NCI-H2196 treated with DMSO at 0.1 percent for 48 hours (cell line): ENCODE results near the gene ALOX5AP.
A peak's percentile ranks its signal among the peaks of the same experiment; 100 is the strongest.

Experiments
- DNase-seq: peaks from one replicate; lab custom pipeline; 2025; ENCODE audit not compliant: unreplicated experiment; lab: John Stamatoyannopoulos, UW

ALOX5AP gene

DNA sequence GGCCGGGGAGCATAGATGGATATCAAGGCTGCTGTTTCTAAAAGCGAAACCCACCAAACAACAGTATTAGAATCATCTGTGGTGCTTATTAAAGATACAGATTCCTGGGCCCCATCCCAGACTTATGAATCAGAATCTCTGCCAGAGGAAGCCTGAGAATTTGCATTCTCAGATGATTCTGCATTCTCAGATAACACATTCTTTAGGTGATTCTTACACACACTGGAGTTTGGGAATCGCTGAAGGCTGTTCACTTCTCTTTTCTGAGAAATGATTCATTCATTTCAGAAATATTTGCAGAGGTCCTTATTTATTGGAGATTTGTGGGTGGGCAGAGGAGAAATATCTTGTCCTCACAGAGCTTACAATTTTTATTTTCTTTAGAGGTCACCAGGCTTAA lies 24.4 kb downstream of the ALOX5AP start:
- DNase-seq, result no peak

DNA sequence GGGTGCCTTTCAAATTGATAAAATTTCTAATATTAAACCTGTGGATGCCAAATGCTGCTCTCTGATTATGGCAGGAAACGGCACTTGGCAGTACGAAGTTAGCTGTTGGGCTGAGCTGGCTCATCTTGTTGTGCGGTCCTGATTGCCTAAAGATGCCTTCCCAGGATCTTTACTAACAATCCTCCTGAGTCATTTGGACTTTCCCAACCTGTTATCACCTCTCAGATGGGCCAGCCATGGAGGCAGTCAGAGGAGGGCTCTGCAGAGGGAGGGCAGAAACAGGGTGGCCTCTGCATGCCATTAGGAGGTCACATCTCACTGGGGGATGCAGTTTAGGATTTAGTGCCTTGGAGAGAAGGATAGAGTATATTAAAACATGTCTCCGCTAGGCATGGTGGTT lies 27.3 kb downstream of the ALOX5AP start:
- DNase-seq, result no peak

DNA sequence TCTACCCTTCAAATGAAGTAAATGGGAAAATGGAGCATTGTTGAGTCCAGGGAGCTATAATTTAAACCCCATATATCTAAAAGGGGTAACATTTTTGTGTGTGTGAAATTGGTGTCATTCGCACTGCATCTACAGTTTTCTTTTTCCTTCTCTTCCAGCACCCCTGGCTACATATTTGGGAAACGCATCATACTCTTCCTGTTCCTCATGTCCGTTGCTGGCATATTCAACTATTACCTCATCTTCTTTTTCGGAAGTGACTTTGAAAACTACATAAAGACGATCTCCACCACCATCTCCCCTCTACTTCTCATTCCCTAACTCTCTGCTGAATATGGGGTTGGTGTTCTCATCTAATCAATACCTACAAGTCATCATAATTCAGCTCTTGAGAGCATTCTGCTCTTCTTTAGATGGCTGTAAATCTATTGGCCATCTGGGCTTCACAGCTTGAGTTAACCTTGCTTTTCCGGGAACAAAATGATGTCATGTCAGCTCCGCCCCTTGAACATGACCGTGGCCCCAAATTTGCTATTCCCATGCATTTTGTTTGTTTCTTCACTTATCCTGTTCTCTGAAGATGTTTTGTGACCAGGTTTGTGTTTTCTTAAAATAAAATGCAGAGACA lies 28.6 kb downstream of the ALOX5AP start:
- no peak for DNase-seq

DNA sequence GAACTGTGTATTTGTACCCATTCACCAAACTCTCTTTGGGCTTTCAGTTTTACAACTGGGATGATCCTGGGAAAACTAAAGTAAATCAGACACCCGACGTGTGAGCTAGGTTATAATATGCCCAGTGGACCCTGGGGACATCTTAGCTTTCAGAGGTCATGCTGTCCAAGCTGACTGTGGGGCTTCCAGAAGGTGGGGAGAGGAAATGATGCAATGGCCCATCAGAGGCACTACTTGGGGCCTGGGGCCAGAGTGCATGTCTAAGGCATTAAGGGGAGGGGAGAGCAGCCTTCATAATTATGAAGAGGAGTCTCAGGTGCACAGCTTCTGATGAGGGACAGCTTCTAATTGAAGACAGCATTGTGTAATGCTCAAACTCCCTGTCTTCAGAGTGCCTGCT lies 30.9 kb downstream of the ALOX5AP start:
- DNase-seq, result no peak

DNA sequence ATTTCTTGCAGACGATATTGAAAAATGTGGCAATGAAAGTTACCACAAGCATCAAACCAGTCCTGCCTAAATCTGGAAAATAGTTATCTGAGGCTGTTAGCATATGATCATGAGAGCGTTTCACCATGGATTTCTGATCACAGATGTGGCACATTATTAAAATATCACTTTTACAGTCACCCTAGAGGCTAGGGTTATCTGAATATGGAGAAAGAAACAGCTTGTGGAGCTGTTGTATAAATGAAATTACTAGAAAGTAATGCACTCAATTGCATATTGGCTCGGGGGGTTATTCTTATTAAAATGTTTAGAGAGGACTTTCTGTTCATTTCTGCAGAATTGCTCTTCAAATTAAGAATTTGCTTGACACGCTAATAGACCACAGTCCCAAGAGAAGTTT lies 35.6 kb downstream of the ALOX5AP start:
- no peak for DNase-seq

DNA sequence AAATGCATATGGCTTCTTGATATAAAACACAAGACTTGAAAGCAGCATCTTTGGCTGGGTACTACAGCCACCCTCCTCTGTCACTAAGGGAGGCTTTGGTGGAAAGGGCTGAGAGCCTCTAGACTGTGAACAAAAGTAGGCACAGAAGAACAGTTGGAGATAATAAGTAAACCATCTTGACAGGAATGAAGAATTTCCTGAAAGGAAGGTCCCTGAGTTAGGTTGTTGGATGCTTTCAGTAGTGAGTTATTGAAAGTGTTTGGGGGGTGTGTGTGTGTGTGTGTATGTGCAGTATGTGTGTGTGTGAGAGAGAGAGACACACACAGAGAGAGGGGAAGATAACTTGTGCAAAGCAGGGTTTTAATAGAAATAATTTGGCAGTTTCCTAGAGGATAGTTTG lies 38.2 kb downstream of the ALOX5AP start:
- DNase-seq, result no peak

DNA sequence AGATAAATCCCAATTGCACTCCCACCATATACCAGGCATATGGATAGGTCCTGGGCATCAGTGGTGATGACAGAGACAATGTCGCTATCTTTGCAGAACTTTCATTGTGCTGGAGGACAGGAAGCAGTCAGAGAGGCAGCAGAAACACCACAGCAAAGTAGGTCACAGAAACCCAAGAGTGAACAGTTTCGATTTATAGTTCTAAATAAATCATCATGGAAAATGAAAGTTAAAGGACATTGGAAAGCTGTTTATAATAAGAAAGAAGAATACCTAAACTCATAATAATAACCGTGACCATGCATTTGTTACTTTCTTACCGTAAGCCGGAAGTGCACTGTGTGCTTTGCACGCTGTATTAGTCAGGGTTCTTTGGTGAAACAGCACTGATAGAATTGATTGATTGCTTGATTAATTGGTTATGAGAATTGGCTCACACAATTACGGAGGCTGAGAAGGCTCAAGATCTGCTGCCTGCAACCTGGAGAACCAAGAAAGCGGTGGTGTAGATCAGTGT lies 38.9 kb downstream of the ALOX5AP start:
- no peak for DNase-seq

DNA sequence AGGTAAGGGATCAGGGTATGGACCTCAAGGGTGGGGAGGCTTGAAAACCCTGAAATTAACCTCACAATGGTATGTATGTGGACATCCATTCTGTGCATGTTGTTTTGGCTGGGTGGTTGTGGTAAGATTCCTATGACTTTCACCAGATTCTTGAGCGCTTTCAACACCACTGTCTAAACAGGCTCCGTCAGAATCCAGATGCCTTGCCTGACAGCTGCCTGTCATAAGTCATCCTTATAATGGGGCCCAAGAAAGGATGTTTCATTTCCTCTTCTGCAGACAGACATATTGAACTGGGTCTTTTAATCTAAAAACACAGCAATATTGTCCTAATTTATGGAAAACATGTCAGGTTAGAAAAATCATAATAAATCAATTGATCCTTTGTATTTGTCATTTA lies 41.3 kb downstream of the ALOX5AP start:
- no peak for DNase-seq

DNA sequence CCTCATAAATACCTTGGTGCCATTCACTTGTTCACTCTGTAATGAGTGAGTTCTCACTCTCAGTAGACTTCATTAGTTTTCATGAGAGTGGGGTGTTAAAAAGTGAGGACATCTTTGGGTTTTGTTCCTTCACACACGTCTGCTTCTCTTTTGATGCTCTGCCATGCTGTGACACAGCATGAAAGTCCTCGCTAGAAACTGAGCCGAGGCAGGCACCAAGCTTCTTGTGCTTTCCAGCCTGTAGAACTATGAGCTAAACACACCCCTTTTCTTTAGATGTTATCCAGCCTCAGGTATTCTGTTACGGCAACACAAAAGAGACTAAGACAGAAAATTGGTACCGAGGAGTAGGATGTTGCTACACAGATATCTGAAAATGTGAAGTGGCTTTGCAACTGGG lies 43.7 kb downstream of the ALOX5AP start:
- no peak for DNase-seq

DNA sequence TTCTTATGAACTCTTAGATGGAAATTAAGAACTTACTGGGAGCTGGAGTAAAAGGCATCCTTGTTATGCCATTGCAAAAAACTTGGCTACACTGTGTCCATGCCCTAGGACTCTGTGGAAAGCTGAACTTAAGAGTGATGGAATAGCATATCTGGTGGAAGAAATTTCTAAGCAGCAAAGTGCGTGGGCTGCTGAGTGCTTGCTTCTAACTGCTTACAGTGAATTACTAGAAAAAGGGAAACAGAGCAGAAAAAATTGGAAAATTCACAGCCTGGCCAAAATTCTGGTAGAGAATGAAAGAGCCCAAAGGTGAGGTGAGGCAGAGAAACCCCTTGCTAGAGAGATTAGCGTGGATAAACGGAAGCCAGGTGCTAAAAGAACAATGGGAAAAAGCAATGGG lies 44.3 kb downstream of the ALOX5AP start:
- DNase-seq, result no peak

DNA sequence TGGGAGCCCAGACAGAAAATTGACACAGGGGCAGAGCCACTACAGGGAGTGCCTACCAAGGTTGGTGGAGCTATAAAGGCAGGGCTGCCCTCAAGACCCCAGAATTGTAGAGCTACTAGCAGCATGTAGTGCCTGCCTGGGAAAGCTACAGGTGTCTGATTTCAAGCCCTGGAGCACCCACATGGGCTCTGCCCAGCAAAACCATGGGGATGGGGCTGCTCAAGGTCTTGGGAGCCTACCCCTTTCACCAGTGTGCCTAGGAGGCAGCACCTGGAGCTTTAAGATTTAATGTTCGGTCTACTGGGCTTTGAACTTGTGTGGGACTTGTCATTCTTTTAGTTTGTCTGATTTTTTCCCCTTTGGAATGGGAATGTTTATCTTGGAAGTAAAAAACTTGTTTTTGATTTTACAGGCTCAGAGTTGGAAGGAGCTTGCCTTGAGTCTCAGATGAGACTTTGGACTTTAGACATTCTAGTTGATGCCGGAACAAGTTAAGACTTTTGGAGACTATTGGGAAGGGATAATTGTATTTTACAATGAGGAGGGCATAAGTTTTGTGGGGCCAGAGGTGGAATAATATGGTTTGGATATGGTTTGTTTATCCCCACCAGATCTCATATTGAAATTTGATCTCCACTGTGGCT lies 45.1 kb downstream of the ALOX5AP start:
- no peak for DNase-seq

DNA sequence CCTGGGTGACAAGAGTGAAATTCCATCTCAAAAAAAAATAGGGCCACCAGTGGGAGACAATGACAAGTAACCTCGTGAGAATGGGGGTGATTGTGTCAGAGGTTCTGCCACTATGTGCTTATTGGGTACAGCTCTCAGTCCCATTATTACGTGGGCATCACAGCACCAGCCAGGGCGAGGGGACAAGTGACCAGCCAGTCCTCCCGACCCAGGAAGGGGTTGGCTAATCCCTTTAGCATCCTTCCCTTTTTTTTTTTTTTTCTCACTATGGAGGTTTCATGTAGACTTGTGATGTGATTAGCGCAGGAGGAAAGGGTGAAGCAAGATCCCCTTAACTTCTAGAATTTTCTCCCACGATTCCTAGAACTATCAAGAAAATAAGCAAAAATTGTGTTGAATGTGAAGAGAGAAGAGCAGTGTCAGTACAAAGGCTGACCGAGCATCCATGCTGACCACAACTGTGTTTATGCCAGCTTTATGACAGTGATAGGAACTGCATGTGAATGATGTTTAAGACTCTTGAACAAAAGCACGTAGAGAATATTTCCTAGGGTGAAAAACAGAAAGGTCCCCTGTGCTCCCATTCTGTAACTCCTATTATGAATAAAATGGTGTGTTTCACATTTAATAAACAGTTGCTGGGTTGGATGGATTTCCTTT lies 50.0 kb downstream of the ALOX5AP start:
- no peak for DNase-seq

DNA sequence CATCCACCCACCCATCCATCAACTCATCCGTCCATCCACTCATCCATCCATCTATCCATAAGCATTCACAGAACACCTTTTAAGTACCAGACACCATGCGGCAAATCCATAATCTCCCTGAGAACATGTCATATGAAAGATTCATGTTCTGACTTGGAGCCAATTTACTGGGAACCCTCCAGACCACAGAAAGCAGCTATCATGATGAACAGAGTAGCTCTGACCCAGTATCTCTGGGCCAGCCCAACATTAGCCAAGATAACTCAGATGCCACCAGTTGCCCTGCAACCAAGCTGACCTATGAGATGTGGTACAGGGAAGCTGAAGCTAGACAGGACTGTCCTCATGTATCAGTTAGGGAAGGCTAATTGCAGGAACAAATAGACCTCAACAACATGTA lies 51.3 kb downstream of the ALOX5AP start:
- no peak for DNase-seq

DNA sequence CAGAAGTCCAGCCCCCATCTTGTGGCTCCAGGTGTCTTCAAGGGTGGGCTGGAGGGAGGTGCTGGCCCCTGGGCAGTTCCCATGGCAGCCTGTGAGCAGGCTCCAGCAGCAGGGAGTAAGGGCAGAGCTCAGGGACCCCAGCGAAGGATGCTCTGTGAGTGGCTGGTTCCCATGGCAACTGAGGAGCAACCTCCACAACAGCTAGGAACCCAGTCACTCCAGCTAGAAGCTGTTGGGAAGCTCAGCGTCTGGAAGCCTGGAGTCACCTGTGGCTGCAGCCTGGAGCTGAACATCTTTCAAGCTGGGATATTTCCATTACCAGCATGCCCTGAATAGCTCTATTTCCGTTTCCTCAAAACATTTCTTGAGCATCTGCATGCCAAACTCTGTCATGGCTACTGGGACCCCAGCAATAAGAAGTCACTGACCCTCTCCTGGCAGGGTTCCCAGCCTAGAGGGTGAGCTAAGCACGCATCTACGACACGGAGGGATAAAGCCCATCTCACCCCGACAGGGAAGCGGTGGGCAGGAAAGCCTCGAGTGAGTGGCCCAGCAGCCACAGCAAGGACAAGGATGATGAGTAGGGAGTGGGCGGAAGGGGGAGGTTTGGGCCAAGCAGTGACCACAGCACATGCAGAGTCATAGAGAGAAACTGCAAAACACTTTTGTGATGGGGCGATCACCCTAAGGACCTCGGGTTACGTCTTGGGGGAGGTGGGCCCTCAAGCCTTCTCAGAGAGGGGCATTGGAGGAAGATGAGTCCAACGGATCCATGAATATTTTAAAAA lies 52.6 kb downstream of the ALOX5AP start:
- DNase-seq, result no peak

DNA sequence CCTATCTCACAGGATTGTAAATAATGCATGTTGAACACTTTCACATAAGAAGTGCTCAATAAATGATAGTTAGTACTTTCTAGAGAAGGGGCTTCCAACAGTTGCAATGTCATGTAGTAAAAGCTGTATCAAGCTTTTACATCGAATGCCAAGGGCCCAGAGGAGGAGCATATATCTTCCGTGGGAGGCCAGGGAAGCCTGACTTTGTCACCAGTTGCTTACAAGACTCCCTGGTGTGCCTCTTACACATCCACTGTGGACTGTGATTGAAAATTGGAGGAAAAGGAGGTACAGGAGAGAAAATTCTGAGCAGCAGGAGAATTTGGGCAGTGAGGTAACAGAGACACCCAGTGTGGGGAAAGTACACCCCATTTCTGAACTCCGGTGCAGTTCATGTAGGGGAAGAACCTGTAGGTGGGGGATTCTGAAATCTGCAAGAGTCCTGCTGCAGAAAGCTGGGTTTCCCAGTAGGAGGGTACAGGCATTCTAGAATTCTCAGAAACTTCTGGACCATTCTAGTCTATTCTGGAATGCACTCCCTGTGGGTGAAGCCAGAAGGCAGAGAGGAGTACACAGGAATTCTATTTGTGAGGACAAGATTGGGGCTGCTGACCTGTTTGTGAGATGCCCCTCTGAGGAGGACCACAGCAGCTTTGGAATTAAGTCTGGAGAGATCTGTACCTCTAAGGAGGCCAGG lies 54.0 kb downstream of the ALOX5AP start:
- no peak for DNase-seq

DNA sequence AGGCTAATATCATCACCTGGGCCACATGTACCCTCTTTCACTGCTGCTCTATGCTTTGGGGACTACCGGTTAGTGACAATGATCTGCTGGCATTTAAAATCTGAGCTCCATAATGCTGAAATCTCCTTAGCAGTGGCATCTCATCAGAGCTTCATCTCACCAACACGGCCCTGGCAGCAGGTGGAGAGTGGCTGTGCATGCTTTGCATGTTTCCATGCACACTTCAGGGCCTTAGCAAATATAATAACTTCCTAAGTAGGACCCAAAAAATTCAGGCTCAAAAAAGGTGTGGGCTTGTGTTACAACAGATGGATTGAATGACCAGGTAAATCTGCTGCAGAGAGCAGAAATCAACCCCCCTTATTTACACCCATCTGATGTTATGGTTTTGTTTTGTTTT lies 55.2 kb downstream of the ALOX5AP start:
- DNase-seq, result no peak

DNA sequence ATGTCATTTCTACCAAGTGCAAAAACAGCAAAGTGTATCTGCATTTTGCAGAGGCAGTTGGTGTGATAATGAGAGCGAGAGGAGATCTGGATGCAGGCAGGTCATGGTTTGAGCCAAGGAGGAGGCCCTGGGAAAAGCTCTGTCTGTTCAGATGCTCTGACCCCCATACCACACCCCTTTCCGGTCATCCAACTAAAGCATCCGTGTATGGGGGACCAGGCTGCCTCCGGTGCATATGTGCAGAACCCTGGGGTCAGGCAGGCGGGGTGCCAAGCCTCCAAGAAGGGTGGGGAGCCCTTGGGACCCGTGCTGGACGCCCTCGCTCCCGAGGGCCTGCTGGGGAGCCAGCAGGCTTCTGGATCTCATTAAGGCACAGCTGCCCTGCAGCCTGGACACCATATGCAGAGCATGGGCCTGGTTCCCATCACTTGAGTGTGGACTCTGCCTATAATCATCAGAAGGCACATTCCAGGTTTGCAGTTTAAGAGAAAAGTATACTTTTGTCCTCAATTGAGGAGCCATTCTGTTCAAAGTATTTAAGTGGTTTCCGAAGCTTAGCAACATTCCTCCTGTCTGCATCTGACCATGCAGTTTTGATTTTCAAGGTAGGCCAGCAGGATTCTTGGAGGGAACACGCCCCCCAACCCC lies 56.1 kb downstream of the ALOX5AP start:
- no peak for DNase-seq

DNA sequence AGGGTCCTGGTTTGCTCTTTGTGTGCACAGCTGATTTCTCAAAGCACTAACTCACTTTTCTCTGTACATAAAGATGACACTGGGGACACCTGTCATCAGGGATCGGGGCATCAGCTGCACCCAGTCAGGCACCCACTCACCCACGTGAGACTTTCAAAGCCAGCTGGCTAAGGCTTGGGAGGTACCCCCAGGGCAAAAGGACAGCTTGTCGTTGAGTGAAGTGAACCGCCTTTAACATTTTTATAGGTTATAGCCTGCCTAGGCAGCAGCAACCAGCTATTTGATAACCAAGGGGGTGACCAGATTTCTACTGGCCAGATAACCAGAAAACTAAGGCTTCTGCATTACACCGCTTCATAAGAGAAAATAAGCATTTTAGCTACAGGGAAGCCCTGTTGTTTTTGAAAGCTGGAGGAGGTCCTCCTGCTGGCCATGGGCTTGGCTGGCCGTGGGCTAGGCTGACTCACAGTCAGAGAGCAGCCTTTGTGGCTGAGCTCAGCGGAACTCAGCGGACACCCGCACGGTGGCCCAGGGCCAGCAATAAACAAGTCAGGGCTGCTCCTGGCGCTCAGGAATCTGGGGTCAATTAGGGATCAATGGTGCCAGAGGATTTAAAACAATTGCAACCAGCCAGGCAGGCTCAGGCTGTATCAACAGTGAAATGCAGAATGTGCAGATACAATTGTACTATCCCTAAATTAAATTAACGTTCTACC lies 57.1 kb downstream of the ALOX5AP start:
- DNase-seq, result peak; percentile 2

DNA sequence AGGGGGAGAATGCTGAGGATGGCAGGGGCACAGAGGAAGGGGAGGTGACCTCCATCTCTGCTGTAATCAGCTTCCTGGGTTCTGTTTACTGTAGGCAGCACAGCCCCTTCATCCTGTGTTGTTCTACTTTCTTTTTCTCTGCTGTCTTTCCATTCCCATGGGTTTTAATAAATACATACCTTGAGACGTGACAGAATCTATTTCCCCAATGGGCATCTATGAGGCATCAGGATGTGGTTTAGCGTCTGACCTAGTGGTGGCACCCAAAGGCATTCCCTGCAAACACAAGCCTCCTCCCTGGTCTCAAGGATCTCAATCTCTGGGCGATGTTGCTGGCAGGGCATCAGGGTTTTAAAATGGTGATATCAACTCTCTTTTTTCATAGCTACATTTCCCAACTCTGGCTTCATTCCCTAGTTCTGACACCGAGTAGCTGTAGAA lies 60.8 kb downstream of the ALOX5AP start:
- DNase-seq, result no peak
